ENCODE measurements around the gene PLEKHG3. TPM values are rescaled to one million over a fixed set of nuclear protein-coding genes. Genes with fewer than 3 reads are reported as not detected.
"Not testable (repeated sequence)": the region's sequence is repeated elsewhere in the genome, so short reads cannot be mapped to it uniquely, and the experiment has no call there.

Gene PLEKHG3
- total RNA-seq (10 to 100 TPM; 33.3 to 60.7 (median 41.0) TPM), polyA plus RNA-seq (10 to 100 TPM; 33.8 to 42.0 TPM)

GRCh38 chr14:64704143-64704742 is at the start of gene PLEKHG3:
PLEKHG3 (plus strand) TSS chr14:64704424; CDS start chr14:64727632, 23,208 bp downstream.
- no peak for FAIRE-seq
- intact Hi-C loops (cut with DNase I), result no loop called here
- ATAC-seq, result peak; percentile 73 to 81 (median 78)
- WGBS, 2 donors, result 0 to 1% methylated on average over 68 to 69 of the region's 69 CpGs
- Histone ChIP-seq H3K4me1 (peaks cover 24 to 32% (median 30%) of the 10 kb centered on the region in 3 donors), H3K27ac (peak within 1 kb of the TSS; percentile 83 to 94 (median 88)), H3K4me3 (peak within 1 kb of the TSS; percentile 69 to 99 (median 83)), H3K27me3 (no peaks in the 10 kb centered on the region), H3K9me3 (no peaks in the 10 kb centered on the region), H3K36me3 (no peaks in the 10 kb centered on the region)
- TF ChIP-seq CTCF (IDR thresholded peaks at IDR 0.05), result no peak
- peak; percentile 84 to 92 (median 90) for DNase-seq

- 81 to 83% methylated on average over 10 of the region's 10 CpGs for WGBS, 2 donors
- Histone ChIP-seq H3K36me3 (no peaks in the 10 kb centered on the region), H3K9me3 (no peaks in the 10 kb centered on the region), H3K4me3 (no peak overlapping the region), H3K27me3 (no peaks in the 10 kb centered on the region), H3K4me1 (peaks cover 0 to 12% (median 0%) of the 10 kb centered on the region in 3 donors), H3K27ac (peak overlapping the region in 2 of 4 donors; percentile 69 to 74)
- DNase-seq (no peak), FAIRE-seq (no peak), ATAC-seq (peak in 3 of 4 donors; percentile 18 to 45 (median 40))
- TF ChIP-seq CTCF (IDR thresholded peaks at IDR 0.05), result no peak
- intact Hi-C loops (cut with DNase I), result no loop called here
These were observed 49.3 kb upstream of the PLEKHG3 start for GRCh38 chr14:64654901-64655300.

- no peak overlapping the region for H3K27ac ChIP-seq
- TF ChIP-seq CTCF (IDR thresholded peaks at IDR 0.05), result no peak
- ATAC-seq, result peak in 1 of 4 donors; percentile 52
- no peak for DNase-seq
- no peaks in the 10 kb centered on the region for H3K36me3 ChIP-seq
- no peak overlapping the region for H3K4me3 ChIP-seq
- intact Hi-C loops (cut with DNase I), result no loop called here
- H3K27me3 ChIP-seq, result no peaks in the 10 kb centered on the region
- H3K4me1 ChIP-seq, result peaks cover 0 to 12% (median 0%) of the 10 kb centered on the region in 3 donors
- no peak for FAIRE-seq
- no peaks in the 10 kb centered on the region for H3K9me3 ChIP-seq
- WGBS, 2 donors, result 54 to 61% methylated on average over 4 of the region's 4 CpGs
These were observed 47.2 kb upstream of the PLEKHG3 start for GRCh38 chr14:64656986-64657385.

GRCh38 chr14:64658201-64658600 is 46.0 kb upstream of the PLEKHG3 start:
- FAIRE-seq (no peak), ATAC-seq (no peak), DNase-seq (peak in 1 of 6 donors; percentile 60)
- Histone ChIP-seq H3K27me3 (no peaks in the 10 kb centered on the region), H3K27ac (no peak overlapping the region), H3K36me3 (no peaks in the 10 kb centered on the region), H3K4me1 (peaks cover 0 to 12% (median 0%) of the 10 kb centered on the region in 3 donors), H3K4me3 (no peak overlapping the region), H3K9me3 (no peaks in the 10 kb centered on the region)
- no peak for TF ChIP-seq CTCF (IDR thresholded peaks at IDR 0.05)
- 90 to 91% methylated on average over 25 to 35 of the region's 35 CpGs for whole genome bisulfite sequencing, 2 donors
- intact Hi-C loops (cut with DNase I), result no loop called here

- H3K4me3 ChIP-seq; H3K27me3 ChIP-seq; FAIRE-seq; ATAC-seq; DNase-seq; intact Hi-C loops (cut with DNase I); H3K9me3 ChIP-seq; H3K36me3 ChIP-seq; H3K27ac ChIP-seq: not testable (repeated sequence)
- H3K4me1 ChIP-seq, result peaks cover 0 to 11% (median 0%) of the 10 kb centered on the region in 3 donors
- WGBS, 2 donors, result 79 to 83% methylated on average over 13 of the region's 13 CpGs
These were observed 45.4 kb upstream of the PLEKHG3 start for GRCh38 chr14:64658700-64659264.

Data from pancreas (tissue), 10 donors.